Prostate gland (tissue), 2 donors: ENCODE measurements around the gene SCYGR7.

Source experiments
- CTCF ChIP-seq, 4 experiments: fragments of 200-600 bp in 2 of 4; fragments of 450-650 bp in 2 of 4; sonication (generic) in 2 of 4; IDR thresholded peaks; 1 replicate in 3 of 4; 2 replicates in 1 of 4; pipeline ENCODE4 v1.5.1; 2016 to 2019; ENCODE audit warnings: antibody characterized with exemption in 4 of 4, mild to moderate bottlenecking in 2 of 4, moderate library complexity in 2 of 4
- POLR2A ChIP-seq: fragments of 450-650 bp; IDR thresholded peaks from one replicate; pipeline ENCODE4 v1.6.1; 2016; ENCODE audit warnings: antibody characterized with exemption, mild to moderate bottlenecking
- POLR2AphosphoS5 ChIP-seq: sonication (generic); formaldehyde crosslinking; IDR thresholded peaks from one replicate; pipeline ENCODE4 v1.6.1; 2017; ENCODE audit warnings: antibody characterized with exemption

GRCh38 chr2:227716501-227716900, 11.6 kb upstream of the SCYGR7 start:
- TF ChIP-seq POLR2AphosphoS5, result no peak
- TF ChIP-seq POLR2A, result no peak
- TF ChIP-seq CTCF (IDR thresholded peaks at IDR 0.05), result no peak
